HG03045 (cell line): Measurements from ENCODE around the gene WDR3.
"Not testable (repeated sequence)": the region's sequence is repeated elsewhere in the genome, so short reads cannot be mapped to it uniquely, and the experiment has no call there.

Source experiments
- ATAC-seq: cut with Tn5 transposase; IDR thresholded peaks from one replicate; pipeline ENCODE4 v1.9.1; 2021; ENCODE audit warnings: mild to moderate bottlenecking, moderate library complexity; ENCODE audit not compliant: unreplicated experiment

WDR3 gene

GRCh38 chr1:117929343-117930172 is at the start of gene WDR3, which contains the start of gene GDAP2:
TSS of gene WDR3 (plus strand) at chr1:117929739. CDS start at chr1:117933320, 3,581 bp downstream.
TSS of gene GDAP2 (minus strand) at chr1:117929621. CDS start at chr1:117920357, 9,264 bp downstream.
- peak; percentile 95 for ATAC-seq

GRCh38 chr1:117883616-117884015 is 45.9 kb upstream of the WDR3 start:
- ATAC-seq, result no peak

GRCh38 chr1:117886101-117886795 is 43.3 kb upstream of the WDR3 start:
- ATAC-seq, result no peak

GRCh38 chr1:117890452-117890851 is 39.1 kb upstream of the WDR3 start:
- ATAC-seq, result no peak

- ATAC-seq, result no peak
Measured at GRCh38 chr1:117892512-117892911, 37.0 kb upstream of the WDR3 start.

GRCh38 chr1:117894078-117894477 is 35.5 kb upstream of the WDR3 start:
- no peak for ATAC-seq

DNA sequence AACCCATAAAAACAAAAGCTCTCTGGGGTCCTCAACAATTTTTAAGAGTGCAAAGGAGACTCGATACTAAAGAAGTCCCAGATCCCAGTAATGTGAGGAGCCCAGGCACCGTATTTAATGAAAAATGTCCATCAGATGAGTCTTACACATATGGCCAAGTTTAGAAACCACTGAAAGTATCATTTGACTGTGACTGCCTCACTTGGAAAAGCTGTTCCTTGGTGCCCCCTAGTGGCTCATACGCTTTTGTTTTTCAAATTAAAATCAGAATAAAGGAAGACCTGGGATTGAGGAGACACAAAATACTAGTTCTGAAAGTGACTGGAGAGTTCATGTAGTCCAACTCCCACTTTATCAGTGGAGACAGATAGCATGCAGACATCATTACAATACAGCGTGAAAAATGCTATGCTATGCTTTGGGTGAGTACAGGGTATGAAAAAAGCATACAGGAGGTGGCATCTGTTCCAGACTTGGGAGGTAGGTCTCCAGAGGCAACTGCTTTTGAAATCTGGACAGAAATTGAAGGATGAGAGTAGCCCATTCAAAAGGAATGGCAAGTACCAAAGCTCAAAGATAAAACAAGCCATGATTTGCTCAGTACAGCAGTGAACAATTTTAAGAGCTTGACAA is 33.9 kb upstream of the WDR3 start:
- peak; percentile 86 for ATAC-seq

DNA sequence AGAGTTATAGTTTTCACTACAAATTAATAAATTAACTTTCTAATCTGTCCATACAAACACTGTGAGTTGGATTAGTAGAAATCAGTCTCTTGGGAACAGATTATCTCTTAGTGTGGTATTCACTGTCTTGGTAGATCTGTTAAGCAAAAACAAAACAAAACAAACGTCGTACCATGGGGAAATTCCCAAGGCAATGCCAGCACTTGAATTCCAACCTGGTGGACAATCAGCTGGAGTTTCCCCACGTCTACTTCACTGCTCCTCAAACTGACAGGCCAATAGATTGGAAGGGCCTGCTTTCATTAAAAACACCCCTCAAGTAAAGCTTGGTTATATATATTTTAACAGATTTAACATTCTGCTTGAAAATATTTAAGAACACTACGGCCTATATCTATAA is 32.0 kb upstream of the WDR3 start:
- ATAC-seq, result no peak

DNA sequence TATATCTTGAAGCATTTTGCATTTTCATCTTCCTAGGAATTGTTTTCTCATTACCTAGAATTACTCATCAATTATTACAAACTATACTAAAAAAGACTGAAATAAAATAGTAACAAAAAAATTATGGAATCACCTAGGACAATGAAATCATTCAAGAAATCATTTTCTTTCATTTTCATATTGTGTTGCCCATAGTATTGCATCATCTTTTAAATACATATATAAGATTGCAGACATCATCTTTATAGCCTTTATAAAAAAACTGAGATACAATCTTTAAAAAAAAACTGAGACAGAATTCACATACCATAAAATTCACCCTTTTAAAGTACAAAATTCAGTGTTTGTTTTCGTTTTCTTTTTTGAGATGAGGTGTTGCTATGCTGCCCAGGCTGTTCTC is 29.7 kb upstream of the WDR3 start:
- ATAC-seq, result no peak

GRCh38 chr1:117902944-117903343 is 26.6 kb upstream of the WDR3 start:
- ATAC-seq, result no peak

- ATAC-seq, result no peak
Measured at GRCh38 chr1:117904485-117904884, 25.1 kb upstream of the WDR3 start.

GRCh38 chr1:117905019-117905418 is 24.5 kb upstream of the WDR3 start:
- ATAC-seq, result no peak

DNA sequence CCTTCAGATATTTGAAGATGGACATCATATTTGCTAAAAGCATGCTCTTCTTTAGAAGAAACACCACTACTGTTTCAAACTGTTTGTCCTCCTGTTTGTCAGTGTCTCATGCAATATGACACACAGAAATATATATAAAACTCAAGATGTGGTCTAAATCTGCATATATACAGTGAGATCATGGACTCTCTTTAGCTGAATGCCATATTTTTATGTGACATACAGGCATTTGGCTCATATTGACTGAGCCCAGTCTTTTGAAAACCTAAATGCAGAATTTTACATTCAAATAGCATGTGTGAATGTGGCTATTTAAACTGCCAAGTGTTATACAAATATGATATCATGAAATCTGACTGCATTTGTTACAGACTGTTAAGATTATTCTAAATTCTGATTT is 18.5 kb upstream of the WDR3 start:
- ATAC-seq, result no peak

GRCh38 chr1:117919376-117919775 is 10.2 kb upstream of the WDR3 start:
- ATAC-seq, result no peak

- ATAC-seq, result no peak
Measured at GRCh38 chr1:117921991-117922390, 7.5 kb upstream of the WDR3 start.

GRCh38 chr1:117922717-117923116 is 6.8 kb upstream of the WDR3 start:
- ATAC-seq, result not testable (repeated sequence)

GRCh38 chr1:117925981-117926380 is 3.6 kb upstream of the WDR3 start:
- ATAC-seq, result no peak

DNA sequence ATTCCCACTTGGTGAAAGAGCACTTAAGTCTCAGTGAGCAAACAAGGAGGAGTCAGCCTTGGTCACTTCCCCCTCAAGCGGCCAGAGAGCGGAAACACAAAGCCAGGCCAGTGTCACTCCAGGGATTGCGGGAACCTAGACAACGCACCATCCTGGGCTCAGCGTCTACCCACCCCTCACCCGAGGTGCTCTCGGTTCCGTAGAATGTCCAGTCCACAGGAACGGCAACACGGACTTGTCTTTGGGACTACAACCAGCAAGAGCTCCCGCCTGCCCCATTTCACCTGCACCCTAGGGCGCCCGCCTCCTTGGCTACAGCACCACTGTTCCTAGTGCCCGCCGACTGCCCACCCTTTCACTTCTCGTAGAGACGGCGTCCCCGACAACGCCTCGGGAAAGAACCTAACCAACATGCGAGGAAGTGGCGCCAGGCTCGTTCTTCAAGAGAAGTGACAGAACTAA is 627 bp upstream of the WDR3 start:
- peak; percentile 45 for ATAC-seq

GRCh38 chr1:117930173-117930447 is 571 bp downstream of the WDR3 start:
- ATAC-seq, result no peak

- ATAC-seq, result no peak
Measured at GRCh38 chr1:117930484-117930883, 945 bp downstream of the WDR3 start.

DNA sequence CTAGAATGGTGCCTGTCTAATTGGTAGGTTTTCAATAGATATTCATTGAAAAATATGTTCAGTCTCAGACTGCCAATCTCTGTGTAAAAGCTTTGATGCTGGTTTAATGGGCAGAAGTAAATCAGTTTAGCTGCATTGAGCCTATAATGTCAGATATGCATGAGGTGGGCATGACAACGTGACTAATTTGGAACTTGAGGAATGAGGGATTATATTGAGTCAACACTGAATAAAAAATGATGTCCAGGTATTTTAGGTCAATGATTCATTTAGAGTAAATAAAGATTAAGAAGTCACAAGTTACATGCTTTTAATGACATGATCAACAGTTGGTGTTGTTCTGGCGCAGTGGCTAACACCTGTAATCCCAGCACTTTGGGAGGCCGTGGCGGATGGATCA is 3.0 kb downstream of the WDR3 start:
- ATAC-seq, result no peak

GRCh38 chr1:117933769-117934168 is 4.2 kb downstream of the WDR3 start:
- ATAC-seq, result no peak
